Ishikawa (cell line): ENCODE data around the gene LRRC15.

Source experiments
- CEBPB ChIP-seq: IDR thresholded peaks from 2 replicates; pipeline ENCODE4 v1.6.1; 2012
- CREB1 ChIP-seq: IDR thresholded peaks from 2 replicates; pipeline ENCODE4 v1.6.1; 2012; ENCODE audit warnings: low read depth
- EGR1 ChIP-seq: IDR thresholded peaks from 2 replicates; pipeline ENCODE4 v1.6.1; 2012
- EP300 ChIP-seq: IDR thresholded peaks from 2 replicates; pipeline ENCODE4 v1.6.1; 2012; ENCODE audit warnings: borderline replicate concordance
- FOXM1 ChIP-seq: IDR thresholded peaks from 2 replicates; pipeline ENCODE4 v1.6.1; 2012; ENCODE audit warnings: low read depth, borderline replicate concordance
- MAX ChIP-seq: IDR thresholded peaks from 2 replicates; pipeline ENCODE4 v1.6.1; 2012
- NFIC ChIP-seq: IDR thresholded peaks from 2 replicates; pipeline ENCODE4 v1.6.1; 2012
- RAD21 ChIP-seq: IDR thresholded peaks from 2 replicates; pipeline ENCODE4 v1.6.1; 2012; ENCODE audit warnings: low read depth
- TAF1 ChIP-seq: IDR thresholded peaks from 2 replicates; pipeline ENCODE4 v1.6.1; 2012; ENCODE audit warnings: low read depth, mild to moderate bottlenecking
- TCF12 ChIP-seq: IDR thresholded peaks from 2 replicates; pipeline ENCODE4 v1.6.1; 2012; ENCODE audit warnings: low read depth
- TEAD4 ChIP-seq: IDR thresholded peaks from 2 replicates; pipeline ENCODE4 v1.6.1; 2012
- USF1 ChIP-seq: IDR thresholded peaks from 2 replicates; pipeline ENCODE4 v1.6.1; 2012
- YY1 ChIP-seq: IDR thresholded peaks from 2 replicates; pipeline ENCODE4 v1.6.1; 2012; ENCODE audit warnings: low read depth
- ZBTB7A ChIP-seq: IDR thresholded peaks from 2 replicates; pipeline ENCODE4 v1.6.1; 2012; ENCODE audit warnings: low read depth
- TF ChIP-seq, protein P1 (sequence below): IDR thresholded peaks from 2 replicates; pipeline ENCODE4 v1.6.1; 2012; ENCODE audit warnings: low read depth, mild to moderate bottlenecking

LRRC15 gene

GRCh38 chr3:194387276-194387675 lies 17.7 kb upstream of the LRRC15 start:
- no peak for TF ChIP-seq EGR1
- no peak for TF ChIP-seq TEAD4
- no peak for TF ChIP-seq NFIC

DNA sequence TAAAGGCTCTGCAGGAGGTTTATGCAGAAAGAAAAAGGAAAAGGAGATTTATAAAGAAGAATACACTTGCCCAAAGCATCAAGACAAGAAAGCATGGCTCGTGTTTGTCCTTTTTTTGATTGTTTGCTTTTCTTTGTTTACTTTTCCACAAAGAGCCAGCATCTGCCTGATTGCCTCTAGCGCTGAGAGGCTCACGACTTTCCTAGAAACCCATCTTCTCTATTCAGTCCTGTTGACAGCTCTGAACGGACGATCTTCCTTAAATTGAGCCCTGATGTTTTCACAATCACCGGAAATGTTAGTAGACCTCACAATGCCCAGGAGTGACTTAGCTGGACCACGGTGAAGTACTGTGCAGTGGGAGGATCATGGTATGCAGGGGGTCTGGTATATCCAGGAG lies 17.1 kb upstream of the LRRC15 start:
- no peak for TF ChIP-seq YY1
- TF ChIP-seq RAD21 = no peak
- no peak for TF ChIP-seq TCF12

DNA sequence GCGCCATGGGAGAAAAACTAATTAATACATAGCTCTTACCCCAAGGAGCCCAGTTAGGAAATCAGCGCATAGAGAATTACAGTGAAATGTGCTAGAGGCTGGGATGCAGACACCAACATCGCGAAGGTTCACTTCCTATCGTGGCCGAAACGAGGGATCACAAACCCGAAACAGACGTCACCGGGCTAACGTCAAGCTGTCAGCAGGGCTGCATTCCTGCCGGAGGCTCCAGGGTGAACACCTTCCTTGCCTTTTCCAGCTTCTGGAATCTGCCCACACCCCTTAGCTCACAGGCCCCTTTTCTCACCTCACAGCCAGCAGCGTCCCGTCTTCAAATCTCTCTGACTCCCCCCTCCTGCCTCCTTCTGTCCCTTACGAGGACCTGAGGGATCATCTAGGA lies 16.5 kb upstream of the LRRC15 start:
- no peak for TF ChIP-seq EP300
- TF ChIP-seq, protein P1, sequence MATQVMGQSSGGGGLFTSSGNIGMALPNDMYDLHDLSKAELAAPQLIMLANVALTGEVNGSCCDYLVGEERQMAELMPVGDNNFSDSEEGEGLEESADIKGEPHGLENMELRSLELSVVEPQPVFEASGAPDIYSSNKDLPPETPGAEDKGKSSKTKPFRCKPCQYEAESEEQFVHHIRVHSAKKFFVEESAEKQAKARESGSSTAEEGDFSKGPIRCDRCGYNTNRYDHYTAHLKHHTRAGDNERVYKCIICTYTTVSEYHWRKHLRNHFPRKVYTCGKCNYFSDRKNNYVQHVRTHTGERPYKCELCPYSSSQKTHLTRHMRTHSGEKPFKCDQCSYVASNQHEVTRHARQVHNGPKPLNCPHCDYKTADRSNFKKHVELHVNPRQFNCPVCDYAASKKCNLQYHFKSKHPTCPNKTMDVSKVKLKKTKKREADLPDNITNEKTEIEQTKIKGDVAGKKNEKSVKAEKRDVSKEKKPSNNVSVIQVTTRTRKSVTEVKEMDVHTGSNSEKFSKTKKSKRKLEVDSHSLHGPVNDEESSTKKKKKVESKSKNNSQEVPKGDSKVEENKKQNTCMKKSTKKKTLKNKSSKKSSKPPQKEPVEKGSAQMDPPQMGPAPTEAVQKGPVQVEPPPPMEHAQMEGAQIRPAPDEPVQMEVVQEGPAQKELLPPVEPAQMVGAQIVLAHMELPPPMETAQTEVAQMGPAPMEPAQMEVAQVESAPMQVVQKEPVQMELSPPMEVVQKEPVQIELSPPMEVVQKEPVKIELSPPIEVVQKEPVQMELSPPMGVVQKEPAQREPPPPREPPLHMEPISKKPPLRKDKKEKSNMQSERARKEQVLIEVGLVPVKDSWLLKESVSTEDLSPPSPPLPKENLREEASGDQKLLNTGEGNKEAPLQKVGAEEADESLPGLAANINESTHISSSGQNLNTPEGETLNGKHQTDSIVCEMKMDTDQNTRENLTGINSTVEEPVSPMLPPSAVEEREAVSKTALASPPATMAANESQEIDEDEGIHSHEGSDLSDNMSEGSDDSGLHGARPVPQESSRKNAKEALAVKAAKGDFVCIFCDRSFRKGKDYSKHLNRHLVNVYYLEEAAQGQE = no peak
- no peak for TF ChIP-seq YY1
- TF ChIP-seq MAX = no peak
- no peak for TF ChIP-seq RAD21
- TF ChIP-seq TEAD4 = no peak
- no peak for TF ChIP-seq NFIC
- no peak for TF ChIP-seq CEBPB
- TF ChIP-seq TAF1 = no peak
- no peak for TF ChIP-seq CREB1
- no peak for TF ChIP-seq USF1
- no peak for TF ChIP-seq TCF12
- no peak for TF ChIP-seq FOXM1
- TF ChIP-seq EGR1 = no peak
- TF ChIP-seq ZBTB7A = no peak

DNA sequence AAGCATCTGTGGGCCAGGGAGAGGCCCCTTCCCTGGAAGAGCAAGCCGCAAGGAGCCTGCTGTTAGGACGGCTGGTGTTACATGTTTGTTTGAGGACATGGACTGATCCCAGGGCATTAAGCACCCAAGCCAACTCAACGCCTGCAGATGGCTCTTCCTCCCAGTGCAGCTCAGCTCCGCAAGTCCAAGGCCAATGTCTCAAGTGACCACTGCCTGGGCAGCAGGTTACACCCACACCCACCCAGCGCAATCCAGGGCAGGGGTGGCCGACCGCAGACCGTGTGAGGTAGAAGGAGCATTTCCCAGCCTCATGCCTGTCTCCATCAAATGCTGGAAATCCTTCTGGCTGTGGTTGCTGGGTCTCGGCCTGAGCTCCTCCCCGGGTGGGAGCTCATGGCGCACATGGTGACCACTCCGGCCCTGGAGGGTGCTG lies 15.0 kb upstream of the LRRC15 start:
- TF ChIP-seq, protein P1 = no peak
- no peak for TF ChIP-seq ZBTB7A
- no peak for TF ChIP-seq MAX
- no peak for TF ChIP-seq TCF12
- TF ChIP-seq USF1 = no peak
- no peak for TF ChIP-seq YY1
- no peak for TF ChIP-seq CEBPB
- no peak for TF ChIP-seq EP300
- no peak for TF ChIP-seq TAF1
- TF ChIP-seq NFIC = no peak
- no peak for TF ChIP-seq RAD21

DNA sequence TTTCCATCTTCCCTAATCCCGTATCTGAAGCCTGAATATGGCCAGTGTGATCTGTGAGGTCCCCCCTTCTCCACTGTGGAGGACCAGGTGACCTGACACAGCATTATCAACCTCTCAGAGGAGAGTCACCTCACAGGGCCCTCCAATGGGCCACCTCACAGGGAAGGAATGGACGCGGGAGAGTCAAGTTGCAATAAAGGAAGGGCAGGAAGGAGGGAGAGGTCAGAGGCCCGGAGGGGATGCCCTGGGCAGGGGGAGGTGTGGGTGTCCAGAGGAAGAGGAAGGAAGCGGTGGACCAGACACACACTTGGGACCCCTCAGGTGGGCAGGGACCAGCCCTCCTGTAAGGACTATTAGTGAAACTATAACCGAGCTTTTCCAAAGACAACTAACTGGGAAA lies 14.6 kb upstream of the LRRC15 start:
- TF ChIP-seq, protein P1 = no peak
- no peak for TF ChIP-seq MAX
- TF ChIP-seq TEAD4 = no peak
- no peak for TF ChIP-seq CEBPB
- TF ChIP-seq TAF1 = no peak
